Measurements from ENCODE around the gene METTL1. TPM values are rescaled to one million over a fixed set of nuclear protein-coding genes. Genes with fewer than 3 reads are reported as not detected.

The METTL1 gene
- total RNA-seq, 1 donor from 2014 or later = 37.8 TPM

DNA sequence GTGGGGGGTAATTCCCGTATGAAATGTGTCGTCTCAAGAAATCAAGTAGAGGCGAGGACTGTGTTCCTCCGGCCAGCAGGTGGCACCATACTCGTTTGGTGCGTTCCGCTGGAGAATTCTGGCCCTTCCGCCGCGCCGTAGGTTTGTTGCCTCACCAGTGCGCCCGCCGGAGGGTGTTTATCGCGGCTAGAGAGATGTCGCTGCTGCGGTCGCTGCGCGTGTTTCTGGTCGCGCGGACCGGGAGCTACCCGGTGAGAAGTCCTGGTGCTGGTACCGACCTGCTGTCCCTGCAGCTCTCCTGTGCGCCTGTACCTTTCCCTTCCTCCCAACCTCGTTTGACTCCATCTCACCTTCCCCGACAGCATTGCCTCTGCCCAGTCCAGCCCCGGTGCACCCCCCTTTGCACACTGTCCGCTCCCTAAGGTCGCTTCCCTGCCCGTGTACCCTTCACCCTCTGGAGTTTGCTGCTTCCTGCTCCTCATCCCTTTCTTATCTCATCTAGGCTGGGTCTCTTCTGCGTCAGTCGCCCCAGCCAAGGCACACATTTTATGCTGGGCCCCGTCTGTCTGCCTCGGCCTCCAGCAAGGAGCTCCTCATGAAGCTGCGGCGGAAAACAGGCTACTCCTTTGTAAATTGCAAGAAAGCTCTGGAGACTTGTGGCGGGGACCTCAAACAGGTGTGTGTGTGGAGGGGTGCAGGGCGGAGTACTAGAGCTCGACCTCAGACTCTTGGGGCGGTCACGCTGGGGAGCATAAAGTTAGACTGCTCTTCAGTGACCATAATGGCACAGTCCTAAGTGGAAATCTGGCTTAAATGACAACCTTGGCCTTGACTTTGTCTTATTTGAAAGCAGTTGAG, 10.9 kb upstream of the METTL1 start, which contains the start of gene TSFM:
Gene TSFM (plus strand): TSS at position 180 of the 858 bp plus-strand sequence. CDS start 15 bp downstream, at position 195.
- H3K4me1 Mint-ChIP-seq = peaks cover 16% of the 10 kb centered on the region
- peak; percentile 99 for DNase-seq (ENCODE audit: low read depth, low spot score)
- no peaks in the 10 kb centered on the region for H3K9me3 Mint-ChIP-seq
- H3K4me3 Mint-ChIP-seq = peak within 1 kb of the TSS; percentile 100
- H3K27me3 Mint-ChIP-seq (ENCODE audit: low read depth) = no peaks in the 10 kb centered on the region
- H3K36me3 Mint-ChIP-seq (ENCODE audit: low read depth) = peaks cover 7% of the 10 kb centered on the region
- TF ChIP-seq, protein P1, sequence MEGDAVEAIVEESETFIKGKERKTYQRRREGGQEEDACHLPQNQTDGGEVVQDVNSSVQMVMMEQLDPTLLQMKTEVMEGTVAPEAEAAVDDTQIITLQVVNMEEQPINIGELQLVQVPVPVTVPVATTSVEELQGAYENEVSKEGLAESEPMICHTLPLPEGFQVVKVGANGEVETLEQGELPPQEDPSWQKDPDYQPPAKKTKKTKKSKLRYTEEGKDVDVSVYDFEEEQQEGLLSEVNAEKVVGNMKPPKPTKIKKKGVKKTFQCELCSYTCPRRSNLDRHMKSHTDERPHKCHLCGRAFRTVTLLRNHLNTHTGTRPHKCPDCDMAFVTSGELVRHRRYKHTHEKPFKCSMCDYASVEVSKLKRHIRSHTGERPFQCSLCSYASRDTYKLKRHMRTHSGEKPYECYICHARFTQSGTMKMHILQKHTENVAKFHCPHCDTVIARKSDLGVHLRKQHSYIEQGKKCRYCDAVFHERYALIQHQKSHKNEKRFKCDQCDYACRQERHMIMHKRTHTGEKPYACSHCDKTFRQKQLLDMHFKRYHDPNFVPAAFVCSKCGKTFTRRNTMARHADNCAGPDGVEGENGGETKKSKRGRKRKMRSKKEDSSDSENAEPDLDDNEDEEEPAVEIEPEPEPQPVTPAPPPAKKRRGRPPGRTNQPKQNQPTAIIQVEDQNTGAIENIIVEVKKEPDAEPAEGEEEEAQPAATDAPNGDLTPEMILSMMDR (conservative IDR thresholded peaks at IDR 0.05) = peak; percentile 96
- peak within 1 kb of the TSS; percentile 99 for H3K27ac Mint-ChIP-seq (ENCODE audit: unreplicated experiment)

DNA sequence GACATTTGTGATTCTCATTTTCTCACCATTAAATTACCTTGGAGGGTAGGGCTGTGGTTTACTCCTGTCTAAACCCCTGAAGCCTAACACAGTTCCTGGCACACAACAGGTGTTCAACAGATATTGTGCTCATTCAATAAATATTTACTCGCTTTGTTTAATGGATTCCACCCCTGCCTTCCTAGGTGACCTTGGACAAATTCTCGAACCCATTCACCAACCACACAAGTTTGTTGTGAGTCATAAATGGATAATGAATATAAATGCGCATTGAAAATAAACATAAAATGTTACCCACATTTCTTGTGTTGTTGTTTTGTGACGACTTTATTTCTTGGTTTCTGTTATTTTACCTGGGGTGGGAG, 10.3 kb upstream of the METTL1 start:
- peaks cover 7% of the 10 kb centered on the region for H3K36me3 Mint-ChIP-seq (ENCODE audit: low read depth)
- H3K9me3 Mint-ChIP-seq = no peaks in the 10 kb centered on the region
- TF ChIP-seq, protein P1 (conservative IDR thresholded peaks at IDR 0.05) = no peak
- peak overlapping the region; percentile 100 for H3K4me3 Mint-ChIP-seq
- peaks cover 16% of the 10 kb centered on the region for H3K4me1 Mint-ChIP-seq
- H3K27me3 Mint-ChIP-seq (ENCODE audit: low read depth) = no peaks in the 10 kb centered on the region
- H3K27ac Mint-ChIP-seq (ENCODE audit: unreplicated experiment) = no peak overlapping the region
- no peak for DNase-seq (ENCODE audit: low read depth, low spot score)

DNA sequence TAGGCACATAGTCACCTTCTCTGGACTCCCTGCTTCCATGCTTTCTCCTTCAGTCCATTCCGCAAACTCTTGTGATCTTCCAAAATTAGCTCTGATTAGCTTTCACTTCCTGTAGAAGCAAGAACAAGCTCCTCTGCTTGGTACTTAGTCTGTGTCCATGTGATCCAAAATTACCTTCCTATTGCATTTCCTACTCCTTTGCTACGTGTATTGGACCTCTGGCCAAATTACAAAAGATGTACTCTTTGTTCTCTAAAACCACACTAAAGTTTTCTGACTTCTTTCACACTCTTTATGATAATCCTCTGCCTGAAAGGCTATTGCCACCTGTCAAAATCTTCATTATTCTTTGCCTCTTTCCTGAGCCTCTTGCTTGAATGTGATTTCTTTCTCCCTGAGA, 9.9 kb upstream of the METTL1 start:
- Mint-ChIP-seq H3K4me3 (peak overlapping the region; percentile 18), H3K27ac (ENCODE audit: unreplicated experiment) (no peak overlapping the region), H3K9me3 (no peaks in the 10 kb centered on the region), H3K4me1 (peaks cover 16% of the 10 kb centered on the region), H3K36me3 (ENCODE audit: low read depth) (peaks cover 7% of the 10 kb centered on the region), H3K27me3 (ENCODE audit: low read depth) (no peaks in the 10 kb centered on the region)
- TF ChIP-seq, protein P1 (conservative IDR thresholded peaks at IDR 0.05) = no peak
- no peak for DNase-seq (ENCODE audit: low read depth, low spot score)

DNA sequence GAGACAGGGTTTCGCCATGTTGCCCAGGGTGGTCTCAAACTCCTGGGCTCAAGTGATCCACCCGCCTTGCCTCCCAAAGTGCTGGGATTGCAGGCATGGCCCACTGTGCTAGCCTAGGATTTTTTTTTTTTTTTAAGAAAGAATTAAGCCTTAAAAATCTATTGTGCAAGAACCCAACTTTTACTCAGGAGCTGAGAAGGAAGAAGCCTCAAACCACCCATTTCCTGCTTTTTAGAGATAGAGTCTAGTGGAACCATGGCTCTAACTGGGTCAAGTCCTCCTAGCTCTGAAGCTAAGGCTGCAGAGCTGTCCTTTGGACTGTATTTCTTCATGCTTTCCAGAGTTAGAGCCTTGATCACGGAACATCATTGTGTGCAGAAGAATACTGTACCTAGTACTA, 9.3 kb upstream of the METTL1 start:
- Mint-ChIP-seq H3K9me3 (no peaks in the 10 kb centered on the region), H3K27ac (ENCODE audit: unreplicated experiment) (no peak overlapping the region), H3K4me3 (no peak overlapping the region), H3K27me3 (ENCODE audit: low read depth) (no peaks in the 10 kb centered on the region), H3K36me3 (ENCODE audit: low read depth) (peaks cover 7% of the 10 kb centered on the region), H3K4me1 (peaks cover 16% of the 10 kb centered on the region)
- no peak for DNase-seq (ENCODE audit: low read depth, low spot score)
- TF ChIP-seq, protein P1 (conservative IDR thresholded peaks at IDR 0.05) = no peak

DNA sequence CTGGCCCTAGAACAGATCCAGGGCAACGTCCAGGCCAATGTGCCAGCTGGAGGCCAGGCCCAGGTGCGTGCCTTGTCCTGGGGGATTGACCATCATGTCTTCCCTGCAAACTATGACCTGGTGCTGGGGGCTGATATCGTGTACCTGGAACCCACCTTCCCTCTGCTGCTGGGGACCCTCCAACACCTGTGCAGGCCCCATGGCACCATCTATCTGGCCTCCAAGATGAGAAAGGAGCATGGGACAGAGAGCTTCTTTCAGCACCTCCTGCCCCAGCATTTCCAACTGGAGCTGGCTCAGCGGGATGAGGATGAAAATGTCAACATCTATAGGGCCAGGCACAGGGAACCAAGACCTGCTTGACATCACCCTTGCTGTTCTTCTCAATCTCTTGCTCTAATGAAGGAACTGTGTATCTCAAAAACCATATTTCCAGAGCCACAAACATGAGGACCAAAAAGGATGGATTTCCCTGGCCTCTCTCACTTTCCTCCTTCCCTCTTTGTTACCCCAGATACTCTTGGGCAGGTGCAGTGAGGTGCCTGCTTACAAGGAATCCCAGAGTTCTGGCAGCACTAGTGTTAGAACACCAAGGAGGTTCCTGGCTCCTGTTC, 8.5 kb upstream of the METTL1 start:
- H3K9me3 Mint-ChIP-seq = no peaks in the 10 kb centered on the region
- DNase-seq (ENCODE audit: low read depth, low spot score) = no peak
- H3K27me3 Mint-ChIP-seq (ENCODE audit: low read depth) = no peaks in the 10 kb centered on the region
- H3K4me3 Mint-ChIP-seq = peak overlapping the region; percentile 47
- peaks cover 11% of the 10 kb centered on the region for H3K36me3 Mint-ChIP-seq (ENCODE audit: low read depth)
- H3K27ac Mint-ChIP-seq (ENCODE audit: unreplicated experiment) = no peak overlapping the region
- TF ChIP-seq, protein P1 (conservative IDR thresholded peaks at IDR 0.05) = no peak
- peaks cover 20% of the 10 kb centered on the region for H3K4me1 Mint-ChIP-seq
